Thyroid gland (tissue), 4 donors: ENCODE data around the gene RDH8. TPM values are rescaled to one million over a fixed set of nuclear protein-coding genes. Genes with fewer than 3 reads are reported as not detected.

ENCODE experiments used
- DNase-seq, 2 donors: peaks; one replicate each; pipeline ENCODE4 v3.0.0-alpha.2; 2019
- H3K27ac ChIP-seq, 3 donors: fragments of 200-600 bp; sonication (generic); 1 replicate in 2 of 3; 2 replicates in 1 of 3; pipeline ENCODE4 v1.5.1; 2016 to 2019; ENCODE audit warnings: mild to moderate bottlenecking in 1 of 3, moderate library complexity in 1 of 3
- H3K27me3 ChIP-seq: fragments of 200-600 bp; sonication (generic); one replicate; pipeline ENCODE4 v1.5.1; 2019
- H3K36me3 ChIP-seq, 2 donors: fragments of 200-600 bp; sonication (generic); one replicate each; pipeline ENCODE4 v1.5.1; 2016 to 2019
- H3K4me1 ChIP-seq, 2 donors: fragments of 200-600 bp; sonication (generic); one replicate each; pipeline ENCODE4 v1.5.1; 2017 to 2019
- H3K4me3 ChIP-seq, 3 donors: fragments of 200-600 bp; sonication (generic); replicated peaks in 1 of 3; 1 replicate in 2 of 3; 2 replicates in 1 of 3; pipeline ENCODE4 v1.5.1; 2016; ENCODE audit warnings: mild to moderate bottlenecking in 1 of 3
- H3K9me3 ChIP-seq: fragments of 200-600 bp; sonication (generic); one replicate; pipeline ENCODE4 v1.5.1; 2017
- POLR2A ChIP-seq, 2 donors: fragments of 450-650 bp; IDR thresholded peaks; one replicate each; pipeline ENCODE4 v1.6.1; 2017; ENCODE audit warnings: antibody characterized with exemption in 2 of 2, mild to moderate bottlenecking in 2 of 2, moderate library complexity in 1 of 2
- WGBS, 2 donors: methylation state at CpG; one replicate each; pipeline ENCODE4 v1.1.5; 2017; 5-methylcytosine and 5-hydroxymethylcytosine counted together
- intact Hi-C: fragments of 100-400 bp; cut with DNase I; formaldehyde crosslinking; loops from one replicate; pipeline ENCODE4 v1.15.1; 2023
- total RNA-seq, 4 donors: library from RNA; depleted of rRNA; stranded (reverse); fragments of >200 nt; gene quantifications; one replicate each; pipeline ENCODE4 v1.2.3, GENCODE V29; 2016
- TF ChIP-seq, protein P1 (sequence below), 6 experiments: fragments of 200-600 bp in 3 of 6; fragments of 450-650 bp in 3 of 6; sonication (generic) in 3 of 6; IDR thresholded peaks; one replicate each; pipeline ENCODE4 v1.5.1; 2016 to 2019; ENCODE audit warnings: antibody characterized with exemption in 6 of 6, mild to moderate bottlenecking in 2 of 6, inconsistent platforms in 1 of 6, moderate library complexity in 1 of 6

Gene RDH8, protein sequence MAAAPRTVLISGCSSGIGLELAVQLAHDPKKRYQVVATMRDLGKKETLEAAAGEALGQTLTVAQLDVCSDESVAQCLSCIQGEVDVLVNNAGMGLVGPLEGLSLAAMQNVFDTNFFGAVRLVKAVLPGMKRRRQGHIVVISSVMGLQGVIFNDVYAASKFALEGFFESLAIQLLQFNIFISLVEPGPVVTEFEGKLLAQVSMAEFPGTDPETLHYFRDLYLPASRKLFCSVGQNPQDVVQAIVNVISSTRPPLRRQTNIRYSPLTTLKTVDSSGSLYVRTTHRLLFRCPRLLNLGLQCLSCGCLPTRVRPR
- total RNA-seq: not detected

DNA sequence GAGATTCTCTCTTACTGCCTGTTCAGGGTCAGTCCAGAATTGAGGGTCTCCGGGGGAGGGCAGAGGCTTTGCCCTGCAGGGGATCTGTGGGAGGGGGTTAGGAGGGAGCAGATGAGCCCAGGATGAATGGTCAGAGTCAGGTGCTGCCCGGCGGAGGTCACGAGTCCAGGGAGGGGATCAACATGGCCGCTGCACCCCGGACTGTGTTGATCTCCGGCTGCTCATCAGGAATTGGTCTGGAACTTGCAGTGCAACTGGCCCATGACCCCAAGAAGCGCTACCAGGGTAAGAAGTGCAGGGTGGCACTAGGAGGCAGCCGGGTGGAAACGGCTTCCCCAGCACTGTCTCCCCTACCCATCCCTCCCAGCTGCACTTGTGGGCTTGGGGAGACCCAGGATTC, at the start of gene RDH8:
RDH8 (plus strand) TSS at position 168 of the 400 bp plus-strand sequence; CDS start at position 183, 15 bp downstream.
- WGBS, 2 donors: 48 to 59% methylated on average over 8 to 10 of the region's 10 CpGs
- H3K4me1 ChIP-seq: peaks cover 0 to 4% of the 10 kb centered on the region in 2 donors
- H3K9me3 ChIP-seq: no peaks in the 10 kb centered on the region
- DNase-seq: no peak
- no peak within 1 kb of the TSS for H3K4me3 ChIP-seq
- peaks cover 4% of the 10 kb centered on the region for H3K27me3 ChIP-seq
- H3K36me3 ChIP-seq: no peaks in the 10 kb centered on the region
- intact Hi-C loops: no loop called here
- TF ChIP-seq, protein P1, sequence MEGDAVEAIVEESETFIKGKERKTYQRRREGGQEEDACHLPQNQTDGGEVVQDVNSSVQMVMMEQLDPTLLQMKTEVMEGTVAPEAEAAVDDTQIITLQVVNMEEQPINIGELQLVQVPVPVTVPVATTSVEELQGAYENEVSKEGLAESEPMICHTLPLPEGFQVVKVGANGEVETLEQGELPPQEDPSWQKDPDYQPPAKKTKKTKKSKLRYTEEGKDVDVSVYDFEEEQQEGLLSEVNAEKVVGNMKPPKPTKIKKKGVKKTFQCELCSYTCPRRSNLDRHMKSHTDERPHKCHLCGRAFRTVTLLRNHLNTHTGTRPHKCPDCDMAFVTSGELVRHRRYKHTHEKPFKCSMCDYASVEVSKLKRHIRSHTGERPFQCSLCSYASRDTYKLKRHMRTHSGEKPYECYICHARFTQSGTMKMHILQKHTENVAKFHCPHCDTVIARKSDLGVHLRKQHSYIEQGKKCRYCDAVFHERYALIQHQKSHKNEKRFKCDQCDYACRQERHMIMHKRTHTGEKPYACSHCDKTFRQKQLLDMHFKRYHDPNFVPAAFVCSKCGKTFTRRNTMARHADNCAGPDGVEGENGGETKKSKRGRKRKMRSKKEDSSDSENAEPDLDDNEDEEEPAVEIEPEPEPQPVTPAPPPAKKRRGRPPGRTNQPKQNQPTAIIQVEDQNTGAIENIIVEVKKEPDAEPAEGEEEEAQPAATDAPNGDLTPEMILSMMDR (IDR thresholded peaks at IDR 0.05): no peak
- no peak for TF ChIP-seq POLR2A (IDR thresholded peaks at IDR 0.05)
- H3K27ac ChIP-seq: no peak within 1 kb of the TSS

DNA sequence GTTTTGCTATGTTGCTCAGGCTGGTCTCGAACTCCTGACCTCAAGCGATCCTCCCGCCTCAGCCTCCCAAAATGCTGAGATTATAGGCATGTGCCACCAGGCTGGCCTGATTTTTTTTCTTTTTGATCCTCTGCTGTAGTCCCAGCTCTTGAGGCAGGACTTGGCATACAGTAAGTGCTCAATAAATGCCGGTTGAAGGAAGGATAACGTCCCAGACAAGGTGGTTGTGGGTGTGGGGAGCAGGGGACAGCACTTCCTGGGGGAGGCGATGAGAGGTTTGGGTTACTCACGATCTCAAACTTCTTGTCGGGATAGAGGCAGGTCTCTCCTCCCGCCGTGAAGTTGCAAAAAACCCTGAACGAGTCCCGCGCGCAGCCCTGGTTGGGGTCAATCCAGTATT, 47.3 kb upstream of the RDH8 start:
- H3K4me1 ChIP-seq: no peaks in the 10 kb centered on the region
- no peak overlapping the region for H3K27ac ChIP-seq
- WGBS, 2 donors: 42 to 62% methylated on average over 6 to 14 of the region's 14 CpGs
- no peaks in the 10 kb centered on the region for H3K9me3 ChIP-seq
- intact Hi-C loops: no loop called here
- H3K4me3 ChIP-seq: no peak overlapping the region
- H3K27me3 ChIP-seq: no peaks in the 10 kb centered on the region
- H3K36me3 ChIP-seq: no peaks in the 10 kb centered on the region
- TF ChIP-seq, protein P1 (IDR thresholded peaks at IDR 0.05): no peak
- TF ChIP-seq POLR2A (IDR thresholded peaks at IDR 0.05): no peak
- no peak for DNase-seq

DNA sequence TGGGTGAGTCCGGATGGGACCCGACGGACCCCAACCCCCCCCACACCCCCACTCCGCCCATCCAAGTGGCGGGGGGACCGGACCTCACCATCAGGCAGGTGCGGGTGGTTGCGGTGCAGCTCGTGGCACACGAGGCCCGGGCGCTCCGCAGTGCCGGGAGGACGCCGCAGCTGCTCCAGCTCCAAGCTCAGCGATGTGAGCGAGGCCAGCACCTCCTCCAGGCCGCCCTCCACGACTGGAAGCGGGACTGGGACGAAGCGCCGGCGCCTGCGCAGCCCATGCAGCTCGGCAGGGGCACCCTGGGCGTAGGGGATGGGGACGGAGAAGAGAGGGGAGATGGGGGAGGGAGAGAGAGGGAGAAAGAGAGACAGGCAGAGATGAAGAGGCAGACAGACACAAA, 46.8 kb upstream of the RDH8 start:
- TF ChIP-seq, protein P1 (IDR thresholded peaks at IDR 0.05): no peak
- no peak for TF ChIP-seq POLR2A (IDR thresholded peaks at IDR 0.05)
- Histone ChIP-seq H3K4me3 (no peak overlapping the region), H3K4me1 (no peaks in the 10 kb centered on the region), H3K9me3 (no peaks in the 10 kb centered on the region), H3K27ac (no peak overlapping the region), H3K36me3 (no peaks in the 10 kb centered on the region), H3K27me3 (no peaks in the 10 kb centered on the region)
- no peak for DNase-seq
- intact Hi-C loops: no loop called here
- WGBS, 2 donors: 11 to 18% methylated on average over 13 to 16 of the region's 29 CpGs

DNA sequence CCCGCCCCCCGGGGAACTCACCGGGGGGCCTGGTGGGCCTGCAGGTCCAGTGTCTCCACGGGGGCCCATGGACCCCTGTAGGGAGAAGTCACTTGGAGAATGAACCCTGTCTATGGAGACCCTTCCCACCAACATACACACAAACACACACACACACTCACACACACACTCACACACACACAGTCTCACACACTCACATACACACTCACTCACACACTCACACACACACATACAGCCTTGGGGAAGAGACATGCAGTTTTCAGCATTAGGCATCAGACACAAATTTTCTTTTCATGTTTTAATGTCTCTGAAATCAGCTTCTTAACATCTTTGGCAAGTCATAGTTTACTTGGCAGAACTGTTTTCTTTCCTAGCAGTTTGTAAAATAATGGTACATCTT, 46.0 kb upstream of the RDH8 start:
- WGBS, 2 donors: 40 to 64% methylated on average over 1 to 3 of the region's 4 CpGs
- no peaks in the 10 kb centered on the region for H3K27me3 ChIP-seq

More for the DNA sequence above, 46.0 kb upstream of the RDH8 start:
- H3K4me3 ChIP-seq: no peak overlapping the region
- no peaks in the 10 kb centered on the region for H3K4me1 ChIP-seq
- DNase-seq: no peak
- no peak for TF ChIP-seq POLR2A (IDR thresholded peaks at IDR 0.05)
- TF ChIP-seq, protein P1 (IDR thresholded peaks at IDR 0.05): no peak
- no peak overlapping the region for H3K27ac ChIP-seq
- H3K9me3 ChIP-seq: no peaks in the 10 kb centered on the region
- intact Hi-C loops: no loop called here
- no peaks in the 10 kb centered on the region for H3K36me3 ChIP-seq
